ENCODE data around the gene DYNLRB1.

Gene DYNLRB1

DNA sequence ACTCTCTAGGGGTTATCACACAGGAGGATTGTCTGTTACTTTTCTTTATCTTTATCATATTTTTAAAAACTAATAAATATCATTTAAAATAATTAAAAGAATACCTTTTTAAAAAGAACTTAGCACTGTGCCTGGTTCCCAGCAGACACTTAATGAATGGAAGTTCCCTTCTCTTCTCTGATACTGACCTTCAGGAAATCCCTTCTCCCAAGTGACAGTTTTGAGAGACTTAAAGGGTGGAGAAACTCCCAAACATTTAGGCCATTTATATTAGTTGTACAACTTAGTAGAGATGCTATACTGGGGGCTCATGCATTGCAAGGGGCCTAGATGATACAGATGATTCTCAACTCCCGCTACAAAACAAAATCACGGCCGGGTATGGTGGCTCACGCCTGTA, 60.8 kb downstream of the DYNLRB1 start:
- no peak overlapping the region for H3K4me3 ChIP-seq
- in situ Hi-C loops (cut with MboI; ENCODE audit: low sequenced_read_pairs) = no loop called here

DNA sequence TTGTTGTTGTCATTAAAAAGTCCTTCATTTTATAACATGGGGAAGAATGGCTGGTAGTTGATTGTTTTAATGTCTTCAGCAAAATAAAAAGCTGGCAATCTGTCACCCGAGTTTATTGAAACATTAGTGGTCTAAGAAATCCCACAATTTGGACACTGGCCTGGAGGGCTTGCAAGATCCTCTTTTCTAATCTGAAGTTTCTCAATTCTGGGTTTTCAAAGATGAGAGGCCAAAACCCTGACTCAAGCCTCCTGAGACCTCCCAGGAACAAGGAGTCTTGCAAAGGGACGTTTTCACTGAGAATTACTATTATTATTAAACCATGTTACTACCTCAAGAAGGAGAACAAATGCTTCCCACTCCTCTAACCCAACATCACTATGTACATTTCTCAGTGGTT, 61.8 kb downstream of the DYNLRB1 start:
- Histone ChIP-seq H3K9me3 (no peaks in the 10 kb centered on the region), H3K4me3 (no peak overlapping the region), H3K27me3 (ENCODE audit: low read depth) (no peaks in the 10 kb centered on the region), H3K36me3 (replicated peaks) (no peaks in the 10 kb centered on the region; the same call in 1 of the 2 replicates), H3K4me1 (no peaks in the 10 kb centered on the region)
- DNase-seq (ENCODE audit: low spot score in 2 of 2) = no peak
- in situ Hi-C loops (cut with MboI; ENCODE audit: low sequenced_read_pairs) = no loop called here

More for the DNA sequence above, 60.8 kb downstream of the DYNLRB1 start:
- Histone ChIP-seq H3K27me3 (ENCODE audit: low read depth) (no peaks in the 10 kb centered on the region), H3K4me1 (no peaks in the 10 kb centered on the region), H3K36me3 (replicated peaks) (no peaks in the 10 kb centered on the region; the same call in 1 of the 2 replicates), H3K9me3 (no peaks in the 10 kb centered on the region)
- DNase-seq (ENCODE audit: low spot score in 2 of 2) = no peak

DNA sequence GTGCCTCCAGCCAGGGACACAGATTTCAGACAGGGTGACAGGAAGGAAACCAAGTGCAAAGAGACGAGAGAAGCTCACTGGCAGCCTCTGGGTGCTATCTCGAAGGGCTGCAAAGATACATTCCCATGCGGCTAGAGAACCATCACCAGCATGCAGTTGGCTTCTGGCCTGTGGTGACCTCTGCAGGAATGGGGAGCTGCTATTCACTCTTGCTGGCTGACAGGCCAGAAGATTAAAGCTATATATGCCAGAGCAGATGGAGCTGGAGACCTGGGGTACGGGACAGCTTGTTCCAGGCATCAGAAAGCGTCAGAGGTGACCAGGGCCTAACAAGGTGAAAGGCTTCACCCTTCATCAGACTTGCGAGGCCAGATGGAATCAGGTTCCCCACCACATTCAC, 62.3 kb downstream of the DYNLRB1 start:
- DNase-seq (ENCODE audit: low spot score in 2 of 2) = no peak
- Histone ChIP-seq H3K9me3 (no peaks in the 10 kb centered on the region), H3K4me3 (no peak overlapping the region), H3K4me1 (no peaks in the 10 kb centered on the region), H3K27me3 (ENCODE audit: low read depth) (no peaks in the 10 kb centered on the region), H3K36me3 (replicated peaks) (no peaks in the 10 kb centered on the region; the same call in 1 of the 2 replicates)
- in situ Hi-C loops (cut with MboI; ENCODE audit: low sequenced_read_pairs) = no loop called here

DNA sequence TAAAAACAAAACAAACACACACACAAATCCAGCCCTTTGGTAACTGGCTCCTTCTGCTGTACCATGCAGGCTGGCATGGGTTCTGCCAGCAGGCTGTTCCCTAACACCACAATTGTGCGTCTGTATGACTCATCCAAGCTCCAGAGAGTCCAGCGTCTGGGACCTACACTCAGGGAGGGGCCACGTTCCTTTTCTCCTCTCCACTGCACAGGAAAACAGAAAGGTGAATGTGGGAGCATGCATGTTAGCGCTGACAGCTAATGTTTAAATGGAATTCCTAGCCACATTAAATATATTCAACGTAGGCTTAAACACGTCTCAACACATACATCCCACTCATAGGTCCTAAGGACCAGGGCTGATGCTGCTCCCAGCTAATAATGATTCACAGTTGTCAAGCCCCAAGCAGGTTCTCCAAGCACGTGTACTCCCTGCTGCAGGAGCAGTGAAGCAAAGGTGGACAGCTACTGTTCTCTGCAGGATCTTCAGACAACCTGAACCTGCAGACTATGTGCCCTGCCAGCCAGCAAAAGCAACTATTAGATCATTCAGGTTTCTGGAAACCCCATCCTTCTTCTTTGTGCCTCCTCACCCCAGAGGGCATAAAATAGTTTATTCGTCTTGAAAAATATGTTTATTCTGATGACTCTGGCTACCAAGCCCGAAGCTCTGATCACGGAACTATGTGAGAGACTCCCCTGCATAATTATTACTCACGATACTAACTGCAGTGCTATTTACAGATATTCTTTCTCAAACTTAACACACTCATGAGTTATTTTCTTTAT, 63.2 kb downstream of the DYNLRB1 start:
- no peaks in the 10 kb centered on the region; the same call in 1 of the 2 replicates for H3K36me3 ChIP-seq (replicated peaks)
- H3K9me3 ChIP-seq = no peaks in the 10 kb centered on the region
- no peak for DNase-seq (ENCODE audit: low spot score in 2 of 2)
- no peak overlapping the region for H3K4me3 ChIP-seq
- no peaks in the 10 kb centered on the region for H3K27me3 ChIP-seq (ENCODE audit: low read depth)
- no peaks in the 10 kb centered on the region for H3K4me1 ChIP-seq
- in situ Hi-C loops (cut with MboI; ENCODE audit: low sequenced_read_pairs) = no loop called here

DNA sequence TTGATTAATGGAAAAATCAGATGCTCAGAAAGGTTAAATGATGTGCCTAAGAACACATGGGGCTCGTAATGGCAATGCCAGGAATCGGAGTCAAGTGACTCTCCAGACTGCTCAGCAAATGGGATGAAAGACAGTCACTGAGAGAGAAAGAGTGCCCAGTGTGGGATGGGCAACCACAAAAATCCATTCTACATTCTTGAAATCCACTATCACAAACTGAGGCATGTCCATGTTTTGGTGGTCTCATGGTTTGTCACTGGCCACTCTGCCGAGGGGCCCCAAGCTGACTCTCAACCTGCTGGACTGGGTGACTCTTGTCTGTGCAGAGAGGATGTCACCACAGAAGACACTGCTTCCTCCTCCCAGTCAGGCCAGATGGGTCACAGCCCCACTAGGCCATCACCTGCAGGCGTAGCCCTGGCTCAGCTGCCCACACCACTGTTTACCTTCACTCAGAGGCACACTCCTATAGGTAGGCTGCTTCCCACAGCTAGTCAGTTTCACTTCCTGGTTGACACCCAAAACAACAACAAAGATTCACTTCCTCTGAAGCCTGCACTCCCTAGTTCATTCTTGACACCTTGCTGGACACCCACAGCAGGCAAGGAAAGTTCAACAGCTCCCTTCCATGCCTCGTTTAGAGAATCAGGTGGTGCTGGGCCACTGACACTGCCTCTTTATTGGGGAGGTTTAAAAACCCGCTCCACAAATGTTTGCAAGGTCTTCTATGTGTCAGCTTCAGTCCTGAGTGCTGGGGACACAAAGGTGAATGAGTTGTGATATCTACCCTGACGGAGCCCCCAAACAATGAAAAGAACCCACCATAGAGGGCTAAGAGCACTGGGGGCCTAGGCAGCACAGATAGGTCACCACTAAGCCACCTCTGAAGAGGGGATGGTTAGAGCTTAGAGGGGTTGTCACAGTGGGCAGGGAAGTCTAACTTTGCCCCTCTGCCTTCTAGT, 64.0 kb downstream of the DYNLRB1 start:
- Histone ChIP-seq H3K9me3 (no peaks in the 10 kb centered on the region), H3K27me3 (ENCODE audit: low read depth) (no peaks in the 10 kb centered on the region), H3K4me1 (no peaks in the 10 kb centered on the region), H3K4me3 (no peak overlapping the region), H3K36me3 (replicated peaks) (no peaks in the 10 kb centered on the region; the same call in 1 of the 2 replicates)
- in situ Hi-C loops (cut with MboI; ENCODE audit: low sequenced_read_pairs) = no loop called here
- no peak for DNase-seq (ENCODE audit: low spot score in 2 of 2)

DNA sequence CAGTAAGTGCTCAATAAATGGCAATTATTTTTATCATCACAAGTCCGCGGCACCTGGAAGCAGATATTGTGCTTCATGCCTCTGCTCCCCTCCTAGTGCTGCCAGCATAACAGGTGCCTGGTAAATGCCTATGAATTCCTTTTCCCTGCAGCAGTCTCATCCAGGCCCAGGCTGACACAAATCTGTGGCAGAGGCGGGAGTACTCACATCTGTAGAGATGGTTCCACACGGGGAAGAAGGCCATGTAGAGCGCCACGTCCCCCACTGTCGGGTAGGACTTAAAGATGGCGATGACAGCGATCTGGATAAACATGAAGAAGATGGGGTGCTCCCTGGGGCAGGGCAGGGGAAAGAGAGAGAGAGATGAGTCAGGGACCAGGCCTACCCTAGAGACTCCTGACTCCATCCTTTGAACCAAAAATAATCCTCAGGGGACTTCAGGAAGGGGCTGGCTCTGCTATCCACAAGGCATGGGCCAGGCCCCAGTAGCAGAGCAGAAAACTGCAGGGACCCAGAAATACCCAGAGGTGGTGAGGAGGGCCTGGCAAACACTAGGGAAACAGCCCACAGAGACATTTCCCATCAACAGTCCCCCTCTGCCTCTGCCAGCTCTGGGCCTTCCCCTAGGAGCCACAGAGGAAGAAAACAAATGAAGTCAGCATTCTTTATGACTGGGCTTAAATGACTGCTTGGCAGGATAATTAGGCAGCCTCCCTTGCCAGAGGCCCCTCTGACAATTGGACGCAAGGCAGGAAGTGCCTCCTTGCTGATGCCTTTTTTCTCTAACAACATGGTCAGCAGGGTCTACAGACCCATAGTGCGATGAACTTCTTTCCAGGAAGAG, 65.3 kb downstream of the DYNLRB1 start:
- in situ Hi-C loops (cut with MboI; ENCODE audit: low sequenced_read_pairs) = no loop called here
- H3K4me1 ChIP-seq = no peaks in the 10 kb centered on the region
- H3K9me3 ChIP-seq = no peaks in the 10 kb centered on the region
- H3K27me3 ChIP-seq (ENCODE audit: low read depth) = no peaks in the 10 kb centered on the region
- no peak overlapping the region for H3K4me3 ChIP-seq
- H3K36me3 ChIP-seq (replicated peaks) = no peaks in the 10 kb centered on the region; the same call in 1 of the 2 replicates
- DNase-seq (ENCODE audit: low spot score in 2 of 2) = no peak

DNA sequence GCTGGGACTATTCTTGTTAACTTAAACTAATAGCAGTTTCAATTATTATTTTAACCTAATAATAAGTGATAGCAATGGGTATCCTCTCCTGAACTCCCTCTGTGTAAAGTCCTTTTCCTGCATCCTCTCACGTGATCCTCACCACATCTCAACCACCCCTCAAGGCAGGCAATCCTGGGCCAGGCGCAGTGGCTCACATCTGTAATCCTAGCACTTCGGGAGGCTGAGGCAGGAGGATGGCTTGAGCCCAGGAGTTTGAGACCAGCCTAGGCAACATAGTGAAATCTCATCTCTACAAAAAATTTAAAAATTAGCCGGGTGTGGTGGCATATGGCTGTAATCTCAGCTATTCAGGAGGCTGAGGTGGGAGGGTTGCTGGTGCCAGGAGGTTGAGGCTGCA, 66.0 kb downstream of the DYNLRB1 start:
- no peak for DNase-seq (ENCODE audit: low spot score in 2 of 2)
- H3K27me3 ChIP-seq (ENCODE audit: low read depth) = no peaks in the 10 kb centered on the region
- H3K9me3 ChIP-seq = no peaks in the 10 kb centered on the region
- in situ Hi-C loops (cut with MboI; ENCODE audit: low sequenced_read_pairs) = no loop called here
- H3K4me1 ChIP-seq = no peaks in the 10 kb centered on the region
- no peak overlapping the region for H3K4me3 ChIP-seq
- H3K36me3 ChIP-seq (replicated peaks) = no peaks in the 10 kb centered on the region; the same call in 1 of the 2 replicates

DNA sequence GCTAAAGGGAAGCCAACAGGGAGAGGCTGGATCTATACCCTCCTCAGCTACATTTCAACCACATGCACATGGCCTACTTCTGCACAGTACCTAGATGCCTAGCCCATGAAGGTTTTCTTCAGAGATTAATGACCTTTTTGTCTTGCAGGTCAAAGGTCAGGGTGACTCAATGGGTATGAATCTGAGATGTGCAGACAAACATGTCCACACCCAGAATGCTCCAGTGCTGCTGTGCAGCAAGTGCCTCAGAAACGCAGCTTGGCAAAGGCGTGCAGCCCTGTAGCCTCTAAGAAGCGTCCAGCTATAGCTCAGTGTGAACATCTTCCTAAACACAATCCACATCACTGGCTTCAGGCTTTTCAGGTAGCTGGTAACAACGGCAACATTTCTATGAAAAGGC, 66.7 kb downstream of the DYNLRB1 start:
- no peaks in the 10 kb centered on the region for H3K4me1 ChIP-seq
- no peak for DNase-seq (ENCODE audit: low spot score in 2 of 2)
- H3K4me3 ChIP-seq = no peak overlapping the region
- H3K27me3 ChIP-seq (ENCODE audit: low read depth) = no peaks in the 10 kb centered on the region
- no peaks in the 10 kb centered on the region for H3K9me3 ChIP-seq
- in situ Hi-C loops (cut with MboI; ENCODE audit: low sequenced_read_pairs) = no loop called here
- no peaks in the 10 kb centered on the region; the same call in 1 of the 2 replicates for H3K36me3 ChIP-seq (replicated peaks)

DNA sequence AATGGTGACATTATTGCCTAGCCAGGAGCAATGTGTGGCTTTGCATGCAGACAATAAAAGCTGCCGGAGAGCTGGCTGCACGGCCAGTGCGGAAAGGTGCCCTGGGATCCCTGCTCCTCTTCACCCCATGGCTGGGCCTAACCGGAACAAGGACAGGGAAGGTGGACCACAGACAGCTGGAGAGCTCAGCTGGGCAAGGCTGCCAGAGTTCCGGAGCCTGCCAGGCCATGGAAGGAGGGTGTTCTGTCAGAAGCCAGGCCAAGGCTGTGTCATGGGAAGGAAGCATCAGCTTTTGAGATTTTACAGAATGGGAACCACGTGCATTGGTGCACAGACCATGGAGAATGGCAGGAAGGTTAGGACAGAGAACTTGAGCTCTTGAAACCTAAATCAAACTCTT, 67.3 kb downstream of the DYNLRB1 start:
- H3K36me3 ChIP-seq (replicated peaks) = no peaks in the 10 kb centered on the region; the same call in 1 of the 2 replicates
- in situ Hi-C loops (cut with MboI; ENCODE audit: low sequenced_read_pairs) = no loop called here

DNA sequence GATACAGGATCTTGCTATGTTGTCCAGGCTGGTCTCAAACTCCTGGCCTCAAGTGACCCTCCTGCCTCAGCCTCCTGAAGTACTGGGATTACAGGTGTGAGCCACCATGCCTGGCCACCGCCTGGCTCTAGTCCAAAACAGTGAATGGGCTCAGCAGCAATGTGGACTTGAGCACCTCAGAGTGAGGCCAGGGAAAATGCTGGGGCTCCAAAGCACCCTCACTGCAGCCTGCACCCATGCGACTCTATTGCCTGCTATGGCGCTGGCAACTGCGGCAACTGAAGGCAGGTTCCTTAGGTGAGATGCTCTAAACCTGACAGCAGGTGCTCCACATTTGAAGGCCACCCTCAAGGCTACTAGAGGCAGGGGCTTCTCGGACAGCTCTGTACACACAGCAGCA, 68.8 kb downstream of the DYNLRB1 start:
- Histone ChIP-seq H3K9me3 (no peaks in the 10 kb centered on the region), H3K4me1 (no peaks in the 10 kb centered on the region), H3K36me3 (replicated peaks) (no peaks in the 10 kb centered on the region; the same call in 1 of the 2 replicates), H3K4me3 (no peak overlapping the region), H3K27me3 (ENCODE audit: low read depth) (no peaks in the 10 kb centered on the region)
- in situ Hi-C loops (cut with MboI; ENCODE audit: low sequenced_read_pairs) = no loop called here
- no peak for DNase-seq (ENCODE audit: low spot score in 2 of 2)

More for the DNA sequence above, 67.3 kb downstream of the DYNLRB1 start:
- Histone ChIP-seq H3K4me1 (no peaks in the 10 kb centered on the region), H3K9me3 (no peaks in the 10 kb centered on the region), H3K4me3 (no peak overlapping the region), H3K27me3 (ENCODE audit: low read depth) (no peaks in the 10 kb centered on the region)
- DNase-seq (ENCODE audit: low spot score in 2 of 2) = no peak

DNA sequence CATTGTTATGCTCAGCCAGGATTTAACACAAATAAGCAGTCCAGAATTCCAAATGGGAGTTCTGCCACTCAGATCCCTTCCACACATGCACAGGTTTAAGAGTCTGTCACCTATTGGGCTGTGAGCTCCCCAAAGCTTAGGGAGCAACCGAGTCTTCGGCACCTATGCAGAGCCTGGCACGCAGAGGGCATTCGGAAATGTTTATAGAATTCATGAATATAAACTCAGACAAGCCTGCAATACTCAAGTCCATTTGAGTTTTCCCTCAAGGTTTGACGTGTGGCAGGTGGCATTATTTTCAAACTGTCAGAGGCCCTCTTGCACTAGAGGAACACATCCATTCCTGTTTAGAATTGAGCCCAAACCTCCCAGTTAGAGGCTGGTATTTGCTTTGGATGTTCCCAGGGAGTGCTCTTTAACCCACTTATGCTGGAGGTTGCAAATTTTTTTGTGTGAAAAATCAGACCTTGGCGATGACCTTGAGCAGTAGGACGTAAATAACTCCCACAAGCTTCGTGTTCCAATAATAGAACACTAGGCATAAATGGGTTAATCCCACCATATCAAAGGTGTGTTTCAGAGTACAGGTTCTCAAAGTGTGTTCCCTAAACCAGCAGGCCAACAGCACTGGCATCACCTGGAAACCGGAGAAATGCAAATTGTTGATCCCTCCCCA, 70.4 kb downstream of the DYNLRB1 start:
- no peak for DNase-seq (ENCODE audit: low spot score in 2 of 2)
- in situ Hi-C loops (cut with MboI; ENCODE audit: low sequenced_read_pairs) = no loop called here
- no peaks in the 10 kb centered on the region for H3K9me3 ChIP-seq
- no peak overlapping the region for H3K4me3 ChIP-seq
- no peaks in the 10 kb centered on the region for H3K4me1 ChIP-seq
- no peaks in the 10 kb centered on the region for H3K36me3 ChIP-seq (replicated peaks)
- no peaks in the 10 kb centered on the region for H3K27me3 ChIP-seq (ENCODE audit: low read depth)
